Upper lobe of left lung (tissue), 6 donors: ENCODE results near the gene MPP4. TPM values are rescaled to one million over a fixed set of nuclear protein-coding genes. Genes with fewer than 3 reads are reported as not detected.

Experiments used
- ATAC-seq, 2 donors: fragments of 200-7000 bp; cut with Tn5 transposase; one replicate each; pipeline ENCODE4 v1.9.1; 2022; ENCODE audit warnings: mild to moderate bottlenecking in 2 of 2, moderate library complexity in 2 of 2; ENCODE audit not compliant: low FRiP score in 2 of 2
- DNase-seq, 2 donors: peaks; one replicate each; pipeline ENCODE4 v3.0.0-alpha.2; 2019 to 2020
- H3K27ac ChIP-seq, 4 donors: fragments of 200-600 bp; sonication (generic); one replicate each; pipeline ENCODE4 v1.5.1; 2016 to 2019
- H3K27me3 ChIP-seq, 4 donors: fragments of 200-600 bp; sonication (generic); one replicate each; pipeline ENCODE4 v1.5.1; 2017 to 2019
- H3K36me3 ChIP-seq, 4 donors: fragments of 200-600 bp; sonication (generic); one replicate each; pipeline ENCODE4 v1.5.1; 2016 to 2019
- H3K4me1 ChIP-seq, 4 donors: fragments of 200-600 bp; sonication (generic); one replicate each; pipeline ENCODE4 v1.5.1; 2018 to 2019
- H3K4me3 ChIP-seq, 4 donors: fragments of 200-600 bp; sonication (generic); one replicate each; pipeline ENCODE4 v1.5.1; 2017 to 2019; ENCODE audit warnings: mild to moderate bottlenecking in 2 of 4, moderate library complexity in 1 of 4
- H3K9me3 ChIP-seq, 4 donors: fragments of 200-600 bp; sonication (generic); one replicate each; pipeline ENCODE4 v1.5.1; 2018 to 2019
- CTCF ChIP-seq, 6 experiments: fragments of 450-650 bp in 4 of 6; fragments of 200-600 bp in 2 of 6; sonication (generic) in 2 of 6; IDR thresholded peaks; one replicate each; pipeline ENCODE4 v1.5.1; 2016 to 2019; ENCODE audit warnings: antibody characterized with exemption in 6 of 6
- EP300 ChIP-seq, 4 donors: sonication (generic); formaldehyde crosslinking; IDR thresholded peaks; one replicate each; pipeline ENCODE4 v1.5.1; 2017; ENCODE audit warnings: antibody characterized with exemption in 4 of 4, control low read depth in 2 of 4
- POLR2A ChIP-seq, 4 donors: fragments of 450-650 bp; IDR thresholded peaks; one replicate each; pipeline ENCODE4 v1.5.1; 2016 to 2017; ENCODE audit warnings: antibody characterized with exemption in 4 of 4, mild to moderate bottlenecking in 2 of 4
- POLR2AphosphoS5 ChIP-seq, 2 donors: sonication (generic); formaldehyde crosslinking; IDR thresholded peaks; one replicate each; pipeline ENCODE4 v1.5.1; 2017; ENCODE audit warnings: antibody characterized with exemption in 2 of 2
- WGBS, 2 donors: methylation state at CpG; one replicate each; pipeline ENCODE4 v1.1.5; 2017 to 2018; 5-methylcytosine and 5-hydroxymethylcytosine counted together
- total RNA-seq, 6 donors: library from RNA; depleted of rRNA in 4 of 6; stranded (reverse); fragments of >200 nt in 4 of 6; gene quantifications; one replicate each; pipeline versions ENCODE4 v1.1.0 to v1.2.1, GENCODE V29; 2016 to 2021
- donor health status: DM: no; HTN: no; CAD: no; lungs with moderate emphysema.
- donor health status: DM: no; HTN: yes; CAD: no; lungs with severe emphysema.

The MPP4 gene
- total RNA-seq, 6 donors from 2014 or later: 0.13 to 2.1 (median 0.15) TPM; not detected in 1

GRCh38 chr2:201618744-201619662, 79.4 kb downstream of the MPP4 start:
- Histone ChIP-seq H3K4me3 (peak overlapping the region in 3 of 4 donors; percentile 16 to 33 (median 19)), H3K4me1 (no peaks in the 10 kb centered on the region), H3K27ac (no peak overlapping the region), H3K27me3 (no peaks in the 10 kb centered on the region), H3K36me3 (peaks cover 0 to 2% (median 0%) of the 10 kb centered on the region in 4 donors), H3K9me3 (no peaks in the 10 kb centered on the region)
- 48 to 62% methylated on average over 18 to 39 of the region's 39 CpGs for WGBS, 2 donors
- DNase-seq (peak; percentile 73 to 93), ATAC-seq (peak; percentile 87 to 92)
- TF ChIP-seq POLR2AphosphoS5 (IDR thresholded peaks at IDR 0.05) (peak in 1 of 2 donors; percentile 26), CTCF (IDR thresholded peaks at IDR 0.05) (peak in 5 of 6 experiments; percentile 23 to 63 (median 43)), POLR2A (IDR thresholded peaks at IDR 0.05) (no peak)

GRCh38 chr2:201608021-201608420, 90.4 kb downstream of the MPP4 start:
- no peak for DNase-seq
- no peaks in the 10 kb centered on the region for H3K36me3 ChIP-seq
- H3K27ac ChIP-seq: no peak overlapping the region
- no peaks in the 10 kb centered on the region for H3K9me3 ChIP-seq
- no peak overlapping the region for H3K4me3 ChIP-seq
- H3K27me3 ChIP-seq: no peaks in the 10 kb centered on the region
- H3K4me1 ChIP-seq: no peaks in the 10 kb centered on the region
- no peak for TF ChIP-seq CTCF (IDR thresholded peaks at IDR 0.05)
- no peak for TF ChIP-seq POLR2A (IDR thresholded peaks at IDR 0.05)
- TF ChIP-seq POLR2AphosphoS5 (IDR thresholded peaks at IDR 0.05): no peak
- TF ChIP-seq EP300 (IDR thresholded peaks at IDR 0.05): no peak
- 43 to 64% methylated on average over 1 of the region's 1 CpG for WGBS, 2 donors
- no peak for ATAC-seq

GRCh38 chr2:201607568-201607967, 90.9 kb downstream of the MPP4 start:
- ATAC-seq: no peak
- no peaks in the 10 kb centered on the region for H3K9me3 ChIP-seq
- no peak overlapping the region for H3K4me3 ChIP-seq
- H3K27ac ChIP-seq: no peak overlapping the region
- no peaks in the 10 kb centered on the region for H3K4me1 ChIP-seq
- no peak for DNase-seq
- WGBS, 2 donors: 79 to 83% methylated on average over 2 of the region's 2 CpGs
- no peaks in the 10 kb centered on the region for H3K36me3 ChIP-seq
- no peaks in the 10 kb centered on the region for H3K27me3 ChIP-seq
- TF ChIP-seq POLR2AphosphoS5 (IDR thresholded peaks at IDR 0.05) (no peak), CTCF (IDR thresholded peaks at IDR 0.05) (no peak), POLR2A (IDR thresholded peaks at IDR 0.05) (no peak), EP300 (IDR thresholded peaks at IDR 0.05) (no peak)

GRCh38 chr2:201600906-201601305, 97.5 kb downstream of the MPP4 start:
- Histone ChIP-seq H3K36me3 (no peaks in the 10 kb centered on the region), H3K4me3 (no peak overlapping the region), H3K27me3 (no peaks in the 10 kb centered on the region), H3K9me3 (peaks cover 0 to 5% (median 0%) of the 10 kb centered on the region in 4 donors), H3K27ac (no peak overlapping the region), H3K4me1 (no peaks in the 10 kb centered on the region)
- TF ChIP-seq POLR2A (IDR thresholded peaks at IDR 0.05) (no peak), POLR2AphosphoS5 (IDR thresholded peaks at IDR 0.05) (no peak), EP300 (IDR thresholded peaks at IDR 0.05) (no peak), CTCF (IDR thresholded peaks at IDR 0.05) (no peak)
- ATAC-seq: peak in 1 of 2 donors; percentile 43
- DNase-seq: peak in 1 of 2 donors; percentile 53
- WGBS, 2 donors: 68 to 69% methylated on average over 3 of the region's 3 CpGs
